ENCODE results near the gene PCDHGA8. TPM values are rescaled to one million over a fixed set of nuclear protein-coding genes. Genes with fewer than 3 reads are reported as not detected.
A peak's percentile ranks its signal among the peaks of the same experiment; 100 is the strongest.

The PCDHGA8 gene
- total RNA-seq, 1 experiment from 2014 or later, result not detected

DNA sequence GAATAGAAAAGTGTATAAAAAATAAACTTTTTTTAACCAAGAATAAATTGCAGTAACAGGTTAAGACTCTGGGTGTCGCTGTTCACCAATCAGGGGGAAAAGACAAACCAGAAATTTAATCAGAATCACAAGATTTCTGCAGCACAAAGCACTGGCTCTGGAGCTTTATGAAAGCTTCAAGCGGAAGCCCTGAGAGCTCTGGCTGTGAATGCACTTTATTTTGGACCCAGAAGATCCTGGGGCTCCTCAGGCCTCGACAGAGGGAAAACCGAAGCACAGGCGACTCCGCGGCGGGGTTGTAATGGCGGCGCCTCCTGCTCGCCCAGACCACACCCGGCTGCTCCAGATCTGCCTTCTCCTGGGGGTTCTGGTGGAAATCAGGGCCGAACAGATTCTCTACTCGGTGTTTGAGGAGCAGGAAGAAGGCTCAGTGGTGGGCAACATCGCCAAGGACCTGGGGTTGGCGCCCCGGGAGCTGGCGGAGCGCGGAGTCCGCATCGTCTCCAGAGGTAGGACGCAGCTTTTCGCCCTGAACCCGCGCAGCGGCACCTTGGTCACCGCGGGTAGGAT is 37.4 kb upstream of the PCDHGA8 start, which contains the start of gene PCDHGA4:
Gene PCDHGA4 (plus strand): TSS at position 122 of the 570 bp plus-strand sequence. CDS start 87 bp downstream, at position 209.
- RAD21 ChIA-PET (ENCODE audit: low non-redundant PET in 1 of 2, low total read pairs in 2 of 2, uncharacterized antibody in 2 of 2, unreplicated experiment in 2 of 2), result no interaction called here
- ATAC-seq, result no peak
- Histone ChIP-seq H2AFZ (ENCODE audit: low read depth, low read length, poor library complexity, severe bottlenecking) (no peak within 1 kb of the TSS), H3K36me3 (ENCODE audit: control insufficient read depth in 1 of 2, insufficient read depth in 2 of 2, low read length in 2 of 2) (no peaks in the 10 kb centered on the region), H3K4me2 (ENCODE audit: low read length) (no peak within 1 kb of the TSS), H4K20me1 (ENCODE audit: insufficient read depth) (no peaks in the 10 kb centered on the region), H3K9me2 (ENCODE audit: insufficient read depth) (no peaks in the 10 kb centered on the region), H3K27me3 (ENCODE audit: insufficient read depth, low read length) (no peaks in the 10 kb centered on the region), H3K27ac (ENCODE audit: low read depth, low read length) (no peak within 1 kb of the TSS), H3K9ac (ENCODE audit: low read length) (no peak within 1 kb of the TSS), H3K4me3 (replicated peaks in 1 of 2; ENCODE audit: low read depth in 1 of 2, low read length in 2 of 2) (no peak within 1 kb of the TSS), H3K4me1 (ENCODE audit: control insufficient read depth in 1 of 2, insufficient read depth in 2 of 2, low read length in 2 of 2) (no peaks in the 10 kb centered on the region), H3K79me2 (ENCODE audit: insufficient read depth, low read length) (no peaks in the 10 kb centered on the region), H3K9me3 (ENCODE audit: control insufficient read depth in 1 of 2, insufficient read depth in 1 of 2, low read depth in 1 of 2, low read length in 2 of 2) (no peaks in the 10 kb centered on the region; a peak in 1 of 4 replicates)
- intact Hi-C loops (cut with micrococcal nuclease), result no loop called here
- TF ChIP-seq SIN3A (IDR thresholded peaks at IDR 0.05; ENCODE audit: low read depth) (no peak), RAD21 (IDR thresholded peaks at IDR 0.05; ENCODE audit: low read depth) (peak; percentile 42)
- TF ChIP-seq, protein P1, sequence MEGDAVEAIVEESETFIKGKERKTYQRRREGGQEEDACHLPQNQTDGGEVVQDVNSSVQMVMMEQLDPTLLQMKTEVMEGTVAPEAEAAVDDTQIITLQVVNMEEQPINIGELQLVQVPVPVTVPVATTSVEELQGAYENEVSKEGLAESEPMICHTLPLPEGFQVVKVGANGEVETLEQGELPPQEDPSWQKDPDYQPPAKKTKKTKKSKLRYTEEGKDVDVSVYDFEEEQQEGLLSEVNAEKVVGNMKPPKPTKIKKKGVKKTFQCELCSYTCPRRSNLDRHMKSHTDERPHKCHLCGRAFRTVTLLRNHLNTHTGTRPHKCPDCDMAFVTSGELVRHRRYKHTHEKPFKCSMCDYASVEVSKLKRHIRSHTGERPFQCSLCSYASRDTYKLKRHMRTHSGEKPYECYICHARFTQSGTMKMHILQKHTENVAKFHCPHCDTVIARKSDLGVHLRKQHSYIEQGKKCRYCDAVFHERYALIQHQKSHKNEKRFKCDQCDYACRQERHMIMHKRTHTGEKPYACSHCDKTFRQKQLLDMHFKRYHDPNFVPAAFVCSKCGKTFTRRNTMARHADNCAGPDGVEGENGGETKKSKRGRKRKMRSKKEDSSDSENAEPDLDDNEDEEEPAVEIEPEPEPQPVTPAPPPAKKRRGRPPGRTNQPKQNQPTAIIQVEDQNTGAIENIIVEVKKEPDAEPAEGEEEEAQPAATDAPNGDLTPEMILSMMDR (IDR thresholded peaks at IDR 0.05 in 2 of 3, conservative IDR thresholded peaks at IDR 0.05 in 1 of 3; ENCODE audit: borderline replicate concordance in 1 of 3, insufficient read depth in 1 of 3, low read depth in 2 of 3, low read length in 2 of 3), result peak; percentile 32 to 58 (median 48); a peak in 4 of 6 replicates
- POLR2A ChIA-PET, result no interaction called here
- CTCF ChIA-PET, result no interaction called here
- BruUV-seq (replicated peaks), result no TSS peak
- DNase-seq (ENCODE audit: low read depth, low spot score), result no peak

DNA sequence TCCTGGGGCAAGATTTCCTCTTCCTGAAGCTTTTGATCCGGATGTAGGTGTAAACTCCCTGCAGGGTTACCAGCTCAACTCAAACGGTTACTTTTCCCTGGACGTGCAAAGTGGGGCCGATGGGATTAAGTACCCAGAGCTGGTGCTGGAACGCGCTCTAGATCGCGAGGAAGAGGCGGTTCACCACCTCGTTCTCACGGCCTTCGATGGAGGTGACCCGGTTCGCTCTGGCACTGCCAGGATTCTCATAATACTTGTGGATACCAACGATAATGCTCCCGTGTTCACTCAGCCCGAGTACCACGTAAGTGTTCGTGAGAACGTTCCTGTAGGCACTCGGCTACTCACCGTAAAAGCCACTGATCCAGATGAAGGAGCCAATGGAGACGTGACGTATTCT is 36.8 kb upstream of the PCDHGA8 start:
- ATAC-seq, result no peak
- Histone ChIP-seq H4K20me1 (ENCODE audit: insufficient read depth) (no peaks in the 10 kb centered on the region), H3K4me3 (replicated peaks in 1 of 2; ENCODE audit: low read depth in 1 of 2, low read length in 2 of 2) (no peak overlapping the region), H3K4me1 (ENCODE audit: control insufficient read depth in 1 of 2, insufficient read depth in 2 of 2, low read length in 2 of 2) (no peaks in the 10 kb centered on the region), H3K9me2 (ENCODE audit: insufficient read depth) (no peaks in the 10 kb centered on the region), H3K4me2 (ENCODE audit: low read length) (no peak overlapping the region), H3K79me2 (ENCODE audit: insufficient read depth, low read length) (no peaks in the 10 kb centered on the region), H3K9me3 (ENCODE audit: control insufficient read depth in 1 of 2, insufficient read depth in 1 of 2, low read depth in 1 of 2, low read length in 2 of 2) (no peaks in the 10 kb centered on the region; a peak in 2 of 4 replicates), H3K27ac (ENCODE audit: low read depth, low read length) (no peak overlapping the region), H3K36me3 (ENCODE audit: control insufficient read depth in 1 of 2, insufficient read depth in 2 of 2, low read length in 2 of 2) (no peaks in the 10 kb centered on the region), H3K9ac (ENCODE audit: low read length) (no peak overlapping the region), H2AFZ (ENCODE audit: low read depth, low read length, poor library complexity, severe bottlenecking) (no peak overlapping the region), H3K27me3 (ENCODE audit: insufficient read depth, low read length) (no peaks in the 10 kb centered on the region)
- RAD21 ChIA-PET (ENCODE audit: low non-redundant PET in 1 of 2, low total read pairs in 2 of 2, uncharacterized antibody in 2 of 2, unreplicated experiment in 2 of 2), result no interaction called here
- BruUV-seq (replicated peaks), result no TSS peak
- CTCF ChIA-PET, result no interaction called here
- DNase-seq (ENCODE audit: low read depth, low spot score), result no peak
- intact Hi-C loops (cut with micrococcal nuclease), result no loop called here
- TF ChIP-seq EZH2phosphoT487 (IDR thresholded peaks at IDR 0.05; ENCODE audit: borderline replicate concordance) (no peak), ELF1 (IDR thresholded peaks at IDR 0.05; ENCODE audit: borderline replicate concordance, low read depth) (no peak), POLR2AphosphoS5 (IDR thresholded peaks at IDR 0.05; ENCODE audit: low read depth, low read length) (no peak), ZFX (IDR thresholded peaks at IDR 0.05) (no peak), FOSL1 (IDR thresholded peaks at IDR 0.05; ENCODE audit: low read depth) (no peak), JUND (IDR thresholded peaks at IDR 0.05) (no peak), SRF (IDR thresholded peaks at IDR 0.05; ENCODE audit: low read depth) (no peak), TCF7L2 (IDR thresholded peaks at IDR 0.05; ENCODE audit: borderline replicate concordance, extremely low read depth, insufficient read depth, insufficient read length) (no peak), CBX3 (IDR thresholded peaks at IDR 0.05; ENCODE audit: low read depth) (no peak)
- TF ChIP-seq, protein P1 (IDR thresholded peaks at IDR 0.05 in 2 of 3, conservative IDR thresholded peaks at IDR 0.05 in 1 of 3; ENCODE audit: borderline replicate concordance in 1 of 3, insufficient read depth in 1 of 3, low read depth in 2 of 3, low read length in 2 of 3), result no peak
- POLR2A ChIA-PET, result no interaction called here

Measured in HCT116 (cell line).